NB4 (cell line): Measurements from ENCODE around the gene CD79A.

Experiments
- POLR2A ChIP-seq: IDR thresholded peaks from 2 replicates; pipeline ENCODE4 v1.6.1; 2011; ENCODE audit warnings: mild to moderate bottlenecking; ENCODE audit not compliant: insufficient read length; ENCODE audit errors: extremely low read depth
- TF ChIP-seq, protein P1 (sequence below): IDR thresholded peaks from one replicate; pipeline ENCODE4 v1.5.1; 2012; ENCODE audit warnings: low read depth, low read length

DNA sequence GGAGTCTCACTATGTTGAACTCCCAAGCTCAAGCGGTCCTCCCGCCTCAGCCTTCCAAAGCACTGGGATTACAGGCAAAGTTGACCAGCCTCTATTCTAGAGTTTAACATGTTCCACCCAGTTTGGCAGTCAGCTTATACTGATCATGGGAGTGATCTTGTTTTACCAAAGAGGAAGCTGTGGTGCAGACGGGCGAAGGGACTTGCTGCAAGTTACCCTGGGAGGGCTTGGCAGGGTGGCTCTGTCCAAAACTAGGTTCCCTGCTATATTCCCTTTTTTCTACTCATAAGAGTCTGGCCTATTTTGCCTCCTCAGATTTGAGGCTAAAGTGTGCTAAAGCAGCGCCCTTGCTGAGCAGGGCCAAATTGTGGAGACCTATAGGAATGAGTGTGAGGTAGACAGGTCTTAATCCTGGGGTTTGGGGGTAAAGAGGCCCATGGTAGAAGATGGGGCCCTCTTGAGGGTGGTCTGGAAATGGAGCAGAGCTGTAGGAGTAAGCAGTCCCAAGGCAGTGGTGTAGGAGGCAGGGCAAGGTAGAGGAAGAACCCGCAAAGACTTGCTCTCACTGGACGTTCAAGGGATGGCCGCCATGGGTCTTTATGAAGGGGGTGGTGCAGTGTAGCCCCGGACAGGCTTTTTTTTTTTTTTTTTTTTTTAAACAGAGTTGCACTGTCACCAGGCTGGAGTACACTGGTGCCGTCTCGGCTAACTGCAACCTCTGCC, 13.7 kb upstream of the CD79A start:
- TF ChIP-seq, protein P1, sequence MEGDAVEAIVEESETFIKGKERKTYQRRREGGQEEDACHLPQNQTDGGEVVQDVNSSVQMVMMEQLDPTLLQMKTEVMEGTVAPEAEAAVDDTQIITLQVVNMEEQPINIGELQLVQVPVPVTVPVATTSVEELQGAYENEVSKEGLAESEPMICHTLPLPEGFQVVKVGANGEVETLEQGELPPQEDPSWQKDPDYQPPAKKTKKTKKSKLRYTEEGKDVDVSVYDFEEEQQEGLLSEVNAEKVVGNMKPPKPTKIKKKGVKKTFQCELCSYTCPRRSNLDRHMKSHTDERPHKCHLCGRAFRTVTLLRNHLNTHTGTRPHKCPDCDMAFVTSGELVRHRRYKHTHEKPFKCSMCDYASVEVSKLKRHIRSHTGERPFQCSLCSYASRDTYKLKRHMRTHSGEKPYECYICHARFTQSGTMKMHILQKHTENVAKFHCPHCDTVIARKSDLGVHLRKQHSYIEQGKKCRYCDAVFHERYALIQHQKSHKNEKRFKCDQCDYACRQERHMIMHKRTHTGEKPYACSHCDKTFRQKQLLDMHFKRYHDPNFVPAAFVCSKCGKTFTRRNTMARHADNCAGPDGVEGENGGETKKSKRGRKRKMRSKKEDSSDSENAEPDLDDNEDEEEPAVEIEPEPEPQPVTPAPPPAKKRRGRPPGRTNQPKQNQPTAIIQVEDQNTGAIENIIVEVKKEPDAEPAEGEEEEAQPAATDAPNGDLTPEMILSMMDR = no peak
- no peak for TF ChIP-seq POLR2A
